ENCODE measurements around the gene COL23A1.

The COL23A1 gene

GRCh38 chr5:178589180-178590140 is 733 bp downstream of the COL23A1 start:
- DNase-seq (ENCODE audit: low read depth in 2 of 2, low spot score in 1 of 2) = no peak

DNA sequence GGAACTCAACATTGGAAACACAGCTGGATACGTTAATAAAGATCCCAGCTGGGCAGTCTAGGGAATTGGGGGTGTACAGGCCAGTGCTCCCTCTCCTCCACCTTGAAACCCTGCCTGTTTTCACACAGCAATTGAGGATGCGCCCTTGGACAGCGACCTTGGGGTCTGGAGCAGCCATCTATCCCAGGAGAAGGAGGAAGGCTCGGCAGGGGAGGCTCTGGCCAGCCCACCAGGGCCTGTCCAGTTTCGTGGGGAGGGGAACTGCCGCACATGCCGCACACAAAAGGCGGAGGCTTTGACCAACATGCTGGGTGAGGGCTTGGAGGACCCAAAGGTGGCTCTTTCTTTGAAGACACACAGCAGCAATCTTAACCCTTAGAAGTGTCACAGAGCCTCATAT is 1.4 kb downstream of the COL23A1 start:
- no peak for DNase-seq (ENCODE audit: low read depth in 2 of 2, low spot score in 1 of 2)

GRCh38 chr5:178587763-178588611 is 2.2 kb downstream of the COL23A1 start:
- no peak for DNase-seq (ENCODE audit: low read depth in 2 of 2, low spot score in 1 of 2)

GRCh38 chr5:178586396-178586795 is 3.8 kb downstream of the COL23A1 start:
- DNase-seq (ENCODE audit: low read depth in 2 of 2, low spot score in 1 of 2) = no peak

DNA sequence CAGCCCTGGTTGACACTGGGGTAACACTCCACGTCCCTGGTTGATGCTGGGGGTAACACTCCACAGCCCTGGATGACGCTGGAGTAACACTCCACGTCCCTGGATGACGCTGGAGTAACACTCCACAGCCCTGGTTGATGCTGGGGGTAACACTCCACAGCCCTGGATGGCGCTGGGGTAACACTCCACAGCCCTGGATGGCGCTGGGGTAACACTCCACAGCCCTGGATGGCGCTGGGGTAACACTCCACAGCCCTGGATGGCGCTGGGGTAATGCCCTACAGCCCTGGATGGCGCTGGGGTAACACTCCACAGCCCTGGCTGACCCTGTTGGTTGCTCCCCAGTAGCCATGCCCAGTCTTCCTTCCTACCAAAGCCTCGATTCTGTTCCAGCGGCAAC is 4.8 kb downstream of the COL23A1 start:
- DNase-seq (ENCODE audit: low read depth in 2 of 2, low spot score in 1 of 2) = peak in 1 of 2 donors; percentile 16

DNA sequence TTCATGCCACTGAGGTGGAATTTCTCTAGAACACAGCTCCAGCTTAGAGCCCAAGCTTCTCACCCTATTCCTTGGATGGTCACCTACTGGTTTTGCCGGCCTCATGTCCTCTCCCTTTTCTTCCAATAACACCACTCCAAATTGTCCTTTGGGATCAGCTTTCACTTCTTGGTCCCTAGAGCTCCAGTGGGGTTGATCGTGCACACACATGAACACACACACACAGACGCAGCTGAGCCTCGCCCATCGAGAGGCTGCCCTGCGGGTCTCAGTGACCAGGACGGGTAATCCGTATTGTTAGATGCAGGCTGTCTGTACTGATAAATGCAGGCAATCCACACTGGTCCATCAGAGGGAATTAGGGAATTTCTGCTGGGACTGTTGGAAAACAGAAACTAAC is 6.9 kb downstream of the COL23A1 start:
- DNase-seq (ENCODE audit: low read depth in 2 of 2, low spot score in 1 of 2) = no peak

- DNase-seq (ENCODE audit: low read depth in 2 of 2, low spot score in 1 of 2) = no peak
Measured at GRCh38 chr5:178582291-178582690, 7.9 kb downstream of the COL23A1 start.

GRCh38 chr5:178581621-178582020 is 8.6 kb downstream of the COL23A1 start:
- DNase-seq (ENCODE audit: low read depth in 2 of 2, low spot score in 1 of 2) = no peak

DNA sequence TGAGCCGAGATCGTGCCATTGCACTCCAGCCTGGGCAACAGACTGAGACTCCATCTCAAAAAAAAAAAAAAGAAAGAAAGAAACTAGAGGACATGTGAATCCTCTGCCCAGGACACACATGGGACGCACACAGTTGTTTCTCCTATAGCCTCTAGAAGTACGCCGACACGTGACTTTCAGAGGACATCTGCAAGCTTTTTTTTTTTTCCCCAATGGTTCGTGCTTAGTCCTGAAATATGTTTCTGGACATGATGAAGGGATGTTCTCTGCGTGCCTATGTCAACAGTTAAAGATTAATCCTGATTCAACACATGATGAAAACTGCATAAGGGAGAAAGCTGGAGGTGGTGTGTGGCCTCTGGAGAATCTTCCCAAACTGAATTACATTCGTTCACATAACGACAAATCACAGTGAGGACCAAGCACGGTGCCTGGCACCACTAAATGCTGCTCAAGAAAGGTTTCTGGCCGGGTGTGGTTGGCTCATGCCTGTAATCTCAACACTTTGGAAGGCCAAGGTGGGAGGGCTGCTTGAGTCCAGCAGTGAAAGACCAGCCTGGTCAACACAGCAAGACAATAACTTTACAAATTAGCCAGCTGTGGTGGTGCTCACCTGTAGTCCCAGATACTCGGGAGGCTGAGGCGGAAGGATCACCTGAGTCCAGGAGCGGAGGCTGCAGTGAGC is 9.8 kb downstream of the COL23A1 start:
- DNase-seq (ENCODE audit: low read depth in 2 of 2, low spot score in 1 of 2) = no peak

DNA sequence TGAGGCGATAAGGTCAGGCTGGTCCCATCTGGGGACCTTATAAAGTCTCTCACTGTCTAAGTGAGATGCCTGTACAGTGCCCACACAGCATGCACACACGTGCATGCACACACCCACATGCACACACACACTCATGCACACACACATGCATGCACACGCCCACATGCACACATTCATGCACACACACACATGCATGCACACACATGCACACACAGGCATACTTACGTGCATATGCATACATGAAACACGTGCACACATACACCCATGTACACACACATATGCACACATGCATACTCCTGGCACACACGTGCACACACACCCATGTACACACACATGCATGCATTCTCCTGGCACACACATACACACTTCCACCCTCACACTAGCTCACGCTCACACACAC is 12.2 kb downstream of the COL23A1 start:
- no peak for DNase-seq (ENCODE audit: low read depth in 2 of 2, low spot score in 1 of 2)

GRCh38 chr5:178577376-178577839 is 12.8 kb downstream of the COL23A1 start:
- DNase-seq (ENCODE audit: low read depth in 2 of 2, low spot score in 1 of 2) = no peak

- DNase-seq (ENCODE audit: low read depth in 2 of 2, low spot score in 1 of 2) = no peak
Measured at GRCh38 chr5:178576591-178577351, 13.4 kb downstream of the COL23A1 start.

DNA sequence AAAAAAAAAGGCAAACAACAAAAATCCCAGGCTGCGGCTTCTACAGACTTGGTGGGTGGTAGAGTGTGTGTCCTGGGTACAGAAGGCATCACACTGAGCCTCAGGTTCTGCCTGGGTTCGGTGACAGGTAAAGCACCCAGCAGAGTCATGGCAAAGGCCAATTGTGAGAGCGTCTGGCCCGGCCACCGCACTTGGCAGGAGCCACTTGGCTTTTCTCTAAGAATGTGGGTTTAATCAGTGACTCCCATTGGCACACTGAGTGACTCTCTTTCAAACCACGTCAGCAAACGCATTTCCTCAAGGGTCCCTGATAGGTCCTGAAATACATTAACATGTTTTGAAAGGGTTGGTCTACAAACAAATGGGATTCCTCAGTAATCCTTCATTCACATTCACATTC is 17.0 kb downstream of the COL23A1 start:
- no peak for DNase-seq (ENCODE audit: low read depth in 2 of 2, low spot score in 1 of 2)

- no peak for DNase-seq (ENCODE audit: low read depth in 2 of 2, low spot score in 1 of 2)
Measured at GRCh38 chr5:178572617-178573016, 17.6 kb downstream of the COL23A1 start.

DNA sequence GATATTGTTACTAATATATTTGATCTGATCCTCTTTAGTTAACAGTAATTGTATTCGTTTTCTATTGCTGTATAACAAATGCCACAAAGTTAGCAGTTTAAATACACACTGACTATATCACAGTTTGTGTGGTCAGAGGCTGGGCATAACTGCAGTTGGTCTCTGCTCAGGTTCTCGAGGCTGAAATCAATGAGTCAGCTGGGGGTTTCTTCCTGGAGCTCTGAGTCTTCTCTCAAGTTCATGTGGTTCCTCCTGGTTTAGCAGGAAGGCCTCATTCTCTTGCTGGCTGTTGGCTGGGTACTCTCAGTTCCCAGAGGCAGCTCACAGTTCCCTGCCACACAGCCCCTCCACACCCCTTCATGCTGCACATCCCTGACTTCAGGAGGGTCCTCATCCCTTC is 20.7 kb downstream of the COL23A1 start:
- DNase-seq (ENCODE audit: low read depth in 2 of 2, low spot score in 1 of 2) = no peak

GRCh38 chr5:178564811-178565550 is 25.2 kb downstream of the COL23A1 start:
- DNase-seq (ENCODE audit: low read depth in 2 of 2, low spot score in 1 of 2) = no peak

DNA sequence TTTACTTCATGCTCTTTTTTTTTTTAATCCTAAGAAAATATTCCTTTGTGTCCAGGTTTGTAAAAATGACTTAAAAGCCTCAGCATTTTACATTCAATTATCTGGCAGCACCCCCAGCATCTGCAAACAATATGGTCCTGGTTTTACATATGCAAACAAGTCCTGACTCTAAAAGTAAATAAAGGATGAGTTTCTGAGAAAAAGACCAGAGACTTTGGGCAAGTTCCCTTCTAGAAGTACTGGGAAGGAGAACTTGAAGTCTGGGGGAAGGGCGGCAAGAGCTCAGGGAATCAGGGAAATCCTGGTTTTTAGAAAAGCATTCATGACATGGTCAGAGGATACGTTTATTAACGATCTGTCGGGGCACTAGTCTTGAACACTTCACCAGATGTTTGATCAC is 25.8 kb downstream of the COL23A1 start:
- no peak for DNase-seq (ENCODE audit: low read depth in 2 of 2, low spot score in 1 of 2)

GRCh38 chr5:178563621-178564020 is 26.6 kb downstream of the COL23A1 start:
- DNase-seq (ENCODE audit: low read depth in 2 of 2, low spot score in 1 of 2) = no peak

GRCh38 chr5:178561746-178562264 is 28.4 kb downstream of the COL23A1 start:
- DNase-seq (ENCODE audit: low read depth in 2 of 2, low spot score in 1 of 2) = no peak

DNA sequence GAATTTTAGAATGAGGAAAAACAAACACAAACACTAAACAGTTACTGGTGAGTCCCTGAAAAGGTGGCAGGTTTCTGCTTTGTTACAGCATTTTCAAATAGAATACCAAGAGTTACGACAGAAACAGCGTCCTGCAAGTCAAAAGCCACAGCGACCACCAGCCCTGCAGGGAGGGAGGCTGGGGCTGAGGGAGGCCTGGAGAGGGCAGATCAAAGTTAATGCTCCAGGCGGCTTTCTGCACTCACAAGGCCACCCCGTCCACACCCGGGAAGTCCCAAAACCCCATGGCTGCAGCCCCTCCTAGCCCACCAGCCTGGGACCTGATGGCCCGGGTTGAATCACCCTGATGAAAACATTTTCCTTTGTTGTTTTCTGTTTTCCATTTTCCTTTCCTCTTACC is 29.3 kb downstream of the COL23A1 start:
- no peak for DNase-seq (ENCODE audit: low read depth in 2 of 2, low spot score in 1 of 2)

Measured in stimulated activated CD8-positive, alpha-beta memory T cell treated with anti-CD3 and anti-CD28 coated beads, Interleukin-4, amount 100 ng/mL, for 4 hours (primary cell).